CD4-positive, alpha-beta T cell (primary cell): ENCODE results near the gene PRKN. TPM values are rescaled to one million over a fixed set of nuclear protein-coding genes. Genes with fewer than 3 reads are reported as not detected.

Experiments used
- ATAC-seq: fragments of 200-7000 bp; cut with Tn5 transposase; one replicate; pipeline ENCODE4 v1.10.0; 2022; ENCODE audit warnings: mild to moderate bottlenecking; ENCODE audit not compliant: poor library complexity
- CTCF ChIA-PET: fragments of 350-600 bp; sonication (Branson Sonifier 250); formaldehyde crosslinking; loops from one replicate; lab custom pipeline; 2021; ENCODE audit warnings: antibody characterized with exemption, inconsistent platforms; lab: Charles Lee
- POLR2A ChIA-PET: fragments of 350-600 bp; sonication (Branson Sonifier 250); formaldehyde crosslinking; loops from one replicate; lab custom pipeline; 2021; ENCODE audit warnings: antibody characterized with exemption, inconsistent platforms; lab: Charles Lee
- DNase-seq, 14 experiments: peaks; one replicate each; pipeline ENCODE4 v3.0.0-alpha.2; 2013 to 2020; ENCODE audit warnings: mixed read lengths in 2 of 14
- H3K27ac ChIP-seq, 2 donors: one replicate each; pipeline versions ENCODE4 v1.5.1 to v1.7.0; 2013; ENCODE audit warnings: low read length in 2 of 2, low read depth in 1 of 2, mild to moderate bottlenecking in 1 of 2
- H3K27me3 ChIP-seq, 2 experiments: 1 replicate in 1 of 2; 2 replicates in 1 of 2; pipeline versions ENCODE4 v1.6.1 to v1.7.0; 2013; ENCODE audit warnings: low read length in 2 of 2, control low read depth in 1 of 2, mild to moderate bottlenecking in 1 of 2, moderate library complexity in 1 of 2; ENCODE audit not compliant: insufficient read depth in 2 of 2, control insufficient read depth in 1 of 2
- H3K36me3 ChIP-seq: one replicate; pipeline ENCODE4 v1.6.1; 2013; ENCODE audit warnings: low read length, control low read depth; ENCODE audit not compliant: insufficient read depth
- H3K4me1 ChIP-seq: one replicate; pipeline ENCODE4 v1.6.1; 2013; ENCODE audit warnings: low read length, control low read depth; ENCODE audit not compliant: insufficient read depth
- H3K4me3 ChIP-seq: one replicate; pipeline ENCODE4 v1.5.1; 2013; ENCODE audit warnings: mild to moderate bottlenecking, low read length, moderate library complexity
- H3K9me3 ChIP-seq, 2 experiments: 1 replicate in 1 of 2; 2 replicates in 1 of 2; pipeline versions ENCODE4 v1.6.1 to v1.7.0; 2013; ENCODE audit warnings: low read length in 2 of 2, mild to moderate bottlenecking in 2 of 2, control low read depth in 1 of 2, moderate library complexity in 1 of 2; ENCODE audit not compliant: control insufficient read depth in 1 of 2, insufficient read depth in 1 of 2
- H3K27ac Mint-ChIP-seq: one replicate; pipeline ENCODE4 v1.8.0; 2020; ENCODE audit warnings: mixed read lengths
- H3K27me3 Mint-ChIP-seq: one replicate; pipeline ENCODE4 v1.8.0; 2021; ENCODE audit warnings: mixed read lengths
- H3K36me3 Mint-ChIP-seq: one replicate; pipeline ENCODE4 v1.8.0; 2021; ENCODE audit warnings: low read depth, mixed read lengths
- H3K4me1 Mint-ChIP-seq: one replicate; pipeline ENCODE4 v1.8.0; 2021; ENCODE audit warnings: low read depth, mixed read lengths
- H3K4me3 Mint-ChIP-seq: one replicate; pipeline ENCODE4 v1.8.0; 2020; ENCODE audit warnings: mild to moderate bottlenecking, mixed read lengths
- H3K9me3 Mint-ChIP-seq: one replicate; pipeline ENCODE4 v1.8.0; 2020; ENCODE audit warnings: mixed read lengths
- intact Hi-C, 2 experiments: fragments of 100-400 bp; cut with DNase I in 1 of 2; cut with micrococcal nuclease in 1 of 2; formaldehyde crosslinking; loops; one replicate each; pipeline versions ENCODE4 v1.15.1 to v1.9.0; 2023 to 2025; cut with DNase I, micrococcal nuclease
- total RNA-seq, 174 experiments: library from RNA in 2 of 174; stranded (reverse) in 2 of 174; gene quantifications; one replicate each; pipeline ENCODE4 v1.2.3 and lab custom pipeline; 2021 to 2026
- TF ChIP-seq, protein P1 (sequence below): fragments of 200-600 bp; IDR thresholded peaks from one replicate; pipeline ENCODE4 v1.8.0; 2022; ENCODE audit warnings: antibody characterized with exemption, mild to moderate bottlenecking

The PRKN gene
- total RNA-seq, 2 experiments from 2014 or later, result 5.2 to 5.4 TPM

DNA sequence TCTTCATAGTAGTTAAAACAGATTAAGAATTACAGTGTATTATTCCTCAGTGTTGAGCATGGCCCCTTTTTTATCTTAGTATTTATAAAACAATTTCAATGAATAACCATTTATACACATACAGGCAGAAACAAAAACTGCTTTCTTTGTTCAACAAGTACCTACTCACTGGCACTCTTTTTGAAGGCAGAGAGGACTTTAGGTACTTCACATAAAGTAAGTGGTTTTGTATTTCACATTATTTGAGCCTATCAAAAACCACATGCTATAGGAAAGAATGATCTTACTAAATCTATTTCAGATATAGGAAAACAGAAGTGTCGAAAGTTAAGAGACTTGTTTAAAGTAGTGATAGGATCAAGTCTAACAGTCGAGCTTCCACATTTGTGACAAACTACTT is 73.8 kb downstream of the PRKN start:
- POLR2A ChIA-PET, result no interaction called here
- no peak for ATAC-seq
- CTCF ChIA-PET, result no interaction called here

DNA sequence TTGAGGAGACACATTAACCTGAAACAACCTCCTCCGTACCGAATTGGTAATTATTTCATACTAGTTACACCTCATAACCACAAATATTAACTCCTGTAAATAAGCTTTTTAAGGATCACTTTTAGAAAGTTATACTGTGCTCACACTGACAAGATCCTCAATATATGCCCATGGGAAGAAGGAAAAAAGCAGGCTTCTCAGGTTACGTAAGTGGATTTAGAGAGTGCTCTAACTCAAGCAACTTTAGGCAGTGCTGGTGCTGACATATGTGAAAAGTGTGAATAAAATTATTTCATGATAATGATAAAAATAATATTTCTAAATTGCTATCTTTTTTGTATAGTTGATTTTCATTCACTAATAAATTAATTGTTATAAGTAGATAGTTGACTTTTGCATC is 76.1 kb downstream of the PRKN start:
- no peak for ATAC-seq
- CTCF ChIA-PET, result no interaction called here
- Mint-ChIP-seq H3K36me3 (no peaks in the 10 kb centered on the region), H3K4me3 (no peak overlapping the region), H3K27me3 (no peaks in the 10 kb centered on the region), H3K27ac (no peak overlapping the region), H3K4me1 (no peaks in the 10 kb centered on the region), H3K9me3 (peaks cover under 1% of the 10 kb centered on the region)
- H3K4me3 ChIP-seq, result no peak overlapping the region
- no peaks in the 10 kb centered on the region for H3K9me3 ChIP-seq
- POLR2A ChIA-PET, result no interaction called here
- H3K36me3 ChIP-seq, result no peaks in the 10 kb centered on the region
- H3K27ac ChIP-seq, result no peak overlapping the region
- intact Hi-C loops, result no loop called here
- no peak for DNase-seq
- H3K27me3 ChIP-seq, result no peaks in the 10 kb centered on the region
- no peaks in the 10 kb centered on the region for H3K4me1 ChIP-seq
- TF ChIP-seq, protein P1, sequence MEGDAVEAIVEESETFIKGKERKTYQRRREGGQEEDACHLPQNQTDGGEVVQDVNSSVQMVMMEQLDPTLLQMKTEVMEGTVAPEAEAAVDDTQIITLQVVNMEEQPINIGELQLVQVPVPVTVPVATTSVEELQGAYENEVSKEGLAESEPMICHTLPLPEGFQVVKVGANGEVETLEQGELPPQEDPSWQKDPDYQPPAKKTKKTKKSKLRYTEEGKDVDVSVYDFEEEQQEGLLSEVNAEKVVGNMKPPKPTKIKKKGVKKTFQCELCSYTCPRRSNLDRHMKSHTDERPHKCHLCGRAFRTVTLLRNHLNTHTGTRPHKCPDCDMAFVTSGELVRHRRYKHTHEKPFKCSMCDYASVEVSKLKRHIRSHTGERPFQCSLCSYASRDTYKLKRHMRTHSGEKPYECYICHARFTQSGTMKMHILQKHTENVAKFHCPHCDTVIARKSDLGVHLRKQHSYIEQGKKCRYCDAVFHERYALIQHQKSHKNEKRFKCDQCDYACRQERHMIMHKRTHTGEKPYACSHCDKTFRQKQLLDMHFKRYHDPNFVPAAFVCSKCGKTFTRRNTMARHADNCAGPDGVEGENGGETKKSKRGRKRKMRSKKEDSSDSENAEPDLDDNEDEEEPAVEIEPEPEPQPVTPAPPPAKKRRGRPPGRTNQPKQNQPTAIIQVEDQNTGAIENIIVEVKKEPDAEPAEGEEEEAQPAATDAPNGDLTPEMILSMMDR, result no peak

More for the DNA sequence above, 73.8 kb downstream of the PRKN start:
- no peak overlapping the region for H3K4me3 ChIP-seq
- H3K4me1 ChIP-seq, result no peaks in the 10 kb centered on the region
- Mint-ChIP-seq H3K27me3 (no peaks in the 10 kb centered on the region), H3K36me3 (no peaks in the 10 kb centered on the region), H3K27ac (no peak overlapping the region), H3K9me3 (peaks cover 4% of the 10 kb centered on the region), H3K4me1 (no peaks in the 10 kb centered on the region), H3K4me3 (no peak overlapping the region)
- H3K27me3 ChIP-seq, result no peaks in the 10 kb centered on the region
- TF ChIP-seq, protein P1, result no peak
- no peaks in the 10 kb centered on the region for H3K36me3 ChIP-seq
- no peak overlapping the region for H3K27ac ChIP-seq
- intact Hi-C loops, result no loop called here
- H3K9me3 ChIP-seq, result no peaks in the 10 kb centered on the region
- DNase-seq, result no peak

DNA sequence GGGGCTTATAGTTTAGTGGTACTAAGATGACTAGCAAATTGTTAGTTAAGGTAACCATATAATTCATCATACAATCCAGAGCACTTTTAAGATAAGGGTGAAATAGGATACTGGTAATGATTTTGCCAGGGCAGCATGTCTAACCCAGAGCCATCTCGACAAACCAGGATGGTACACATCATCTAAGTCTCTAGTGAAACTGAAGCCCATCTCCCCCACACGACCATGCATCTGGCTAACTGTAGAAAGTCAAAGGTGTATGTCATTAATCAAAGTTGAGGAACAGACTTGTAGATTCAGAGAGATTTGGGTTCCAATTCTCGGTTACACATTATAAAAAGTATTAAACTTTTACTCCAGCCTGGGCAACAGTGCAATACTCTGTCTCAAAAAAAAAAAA is 78.3 kb downstream of the PRKN start:
- no peaks in the 10 kb centered on the region for H3K4me1 ChIP-seq
- CTCF ChIA-PET, result no interaction called here
- no peaks in the 10 kb centered on the region for H3K36me3 ChIP-seq
- Mint-ChIP-seq H3K27me3 (no peaks in the 10 kb centered on the region), H3K4me1 (no peaks in the 10 kb centered on the region), H3K9me3 (no peaks in the 10 kb centered on the region), H3K4me3 (no peak overlapping the region), H3K36me3 (no peaks in the 10 kb centered on the region), H3K27ac (no peak overlapping the region)
- TF ChIP-seq, protein P1, result no peak
- no peak overlapping the region for H3K27ac ChIP-seq
- POLR2A ChIA-PET, result no interaction called here
- no peaks in the 10 kb centered on the region for H3K27me3 ChIP-seq
- H3K4me3 ChIP-seq, result no peak overlapping the region
- H3K9me3 ChIP-seq, result no peaks in the 10 kb centered on the region
- ATAC-seq (no peak), DNase-seq (no peak)
- intact Hi-C loops, result no loop called here
